COLO829 (cell line): ENCODE results near the gene FOLR2.
"Not testable (repeated sequence)": the region's sequence is repeated elsewhere in the genome, so short reads cannot be mapped to it uniquely, and the experiment has no call there.

Experiments used
- DNase-seq: peaks from one replicate; pipeline ENCODE4 v3.0.0; 2012; ENCODE audit warnings: low spot score

The FOLR2 gene

DNA sequence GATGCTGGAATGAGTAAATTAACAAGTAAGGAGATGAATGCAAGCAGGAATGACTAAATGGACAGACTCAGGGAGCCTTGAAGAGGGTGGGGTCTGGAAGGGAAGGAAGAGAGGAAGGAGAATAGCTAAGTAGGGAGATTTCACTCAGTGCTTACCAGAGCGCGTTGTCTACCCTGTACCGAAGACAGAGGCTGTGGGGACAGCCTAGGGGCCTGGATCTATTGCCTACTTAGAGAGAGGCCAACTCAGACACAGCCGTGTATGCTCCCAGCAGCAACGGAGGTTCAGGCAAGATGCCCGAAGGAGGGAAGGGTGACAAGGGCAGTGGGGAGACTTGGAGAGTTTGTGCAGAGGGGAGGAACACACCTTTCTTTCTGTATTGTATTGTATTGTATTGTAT, at the start of gene FOLR2:
FOLR2 (plus strand) TSS at position 157 of the 400 bp plus-strand sequence. CDS start 1,791 bp downstream, outside the sequence.
- no peak for DNase-seq

DNA sequence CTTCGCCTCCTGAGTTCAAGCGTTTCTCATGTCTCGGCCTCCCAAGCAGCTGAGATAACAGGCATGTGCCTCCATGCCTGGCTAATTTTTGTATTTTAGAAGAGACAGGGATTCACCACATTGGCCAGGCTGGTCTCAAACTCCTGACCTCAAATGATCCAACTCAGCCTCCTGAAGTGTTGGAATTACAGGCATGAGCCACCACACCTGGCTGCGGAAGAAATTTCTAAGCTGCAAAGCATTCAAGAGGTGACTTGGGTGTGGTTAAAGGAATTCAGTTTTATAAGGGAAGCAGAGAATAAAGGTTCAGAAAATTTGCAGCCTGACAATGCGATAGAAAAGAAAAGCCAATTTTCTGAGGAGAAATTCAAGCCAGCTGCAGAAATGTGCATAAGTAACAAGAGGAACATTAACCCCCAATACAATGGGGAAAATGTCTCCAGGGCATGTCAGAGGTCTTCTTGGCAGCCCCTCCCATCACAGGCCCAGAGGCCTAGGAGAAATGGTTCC, 47.5 kb upstream of the FOLR2 start:
- DNase-seq, result not testable (repeated sequence)

DNA sequence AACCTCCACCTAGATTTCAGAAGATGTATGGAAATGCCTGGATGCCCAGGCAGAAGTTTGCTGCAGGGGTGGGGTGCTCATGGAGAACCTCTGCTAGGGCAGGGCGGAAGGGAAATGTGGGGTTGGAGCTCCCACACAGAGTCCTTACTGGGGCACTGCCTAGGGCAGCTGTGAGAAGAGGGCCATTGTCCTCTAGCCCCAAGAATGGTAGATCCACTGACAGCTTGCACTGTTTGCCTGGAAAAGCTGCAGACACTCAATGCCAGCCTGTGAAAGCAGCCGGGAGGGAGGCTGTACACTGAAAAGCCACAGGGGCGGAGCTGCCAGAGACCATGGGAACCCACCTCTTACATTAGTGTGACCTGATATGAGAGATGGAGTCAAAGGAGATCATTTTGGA, 46.8 kb upstream of the FOLR2 start:
- DNase-seq, result not testable (repeated sequence)

DNA sequence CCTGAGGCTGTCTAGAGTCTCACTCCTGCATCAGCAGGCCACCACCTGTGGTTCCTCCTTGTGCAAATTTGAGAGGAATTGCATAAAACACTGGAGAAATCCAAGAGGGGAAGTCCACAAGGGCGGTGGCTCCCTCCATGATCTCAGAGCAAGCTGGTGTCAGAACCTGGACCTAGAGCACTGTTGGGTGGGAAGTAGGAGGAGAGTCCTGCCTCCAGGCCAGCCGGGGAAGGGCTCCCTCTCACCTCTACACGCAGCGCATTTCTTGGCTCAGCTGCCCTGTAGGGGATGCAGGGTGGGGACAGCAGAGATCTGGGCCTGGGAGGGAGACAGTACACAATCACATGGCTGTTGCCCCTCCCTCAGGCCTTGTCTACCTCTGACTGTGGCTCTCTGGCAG, 44.6 kb upstream of the FOLR2 start:
- not testable (repeated sequence) for DNase-seq

DNA sequence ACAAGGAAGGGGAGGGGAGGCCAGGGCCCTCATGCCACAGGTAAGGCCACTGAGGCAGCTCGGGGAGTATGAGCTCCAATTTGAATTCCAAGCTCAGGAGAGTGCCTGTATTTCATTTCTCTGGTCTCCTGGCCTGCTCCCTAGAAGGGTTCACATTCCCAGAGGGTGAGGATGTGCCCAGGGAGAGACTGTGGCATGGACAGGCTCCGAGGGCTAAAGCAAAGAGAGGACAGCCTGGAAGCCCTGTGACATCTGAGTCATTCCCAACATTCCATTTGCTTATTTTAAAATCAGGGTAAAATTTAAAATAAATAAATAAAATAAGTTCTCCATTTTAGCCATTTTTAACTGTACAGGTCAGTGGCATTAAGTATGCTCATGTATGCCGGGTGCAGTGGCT, 43.3 kb upstream of the FOLR2 start:
- no peak for DNase-seq

DNA sequence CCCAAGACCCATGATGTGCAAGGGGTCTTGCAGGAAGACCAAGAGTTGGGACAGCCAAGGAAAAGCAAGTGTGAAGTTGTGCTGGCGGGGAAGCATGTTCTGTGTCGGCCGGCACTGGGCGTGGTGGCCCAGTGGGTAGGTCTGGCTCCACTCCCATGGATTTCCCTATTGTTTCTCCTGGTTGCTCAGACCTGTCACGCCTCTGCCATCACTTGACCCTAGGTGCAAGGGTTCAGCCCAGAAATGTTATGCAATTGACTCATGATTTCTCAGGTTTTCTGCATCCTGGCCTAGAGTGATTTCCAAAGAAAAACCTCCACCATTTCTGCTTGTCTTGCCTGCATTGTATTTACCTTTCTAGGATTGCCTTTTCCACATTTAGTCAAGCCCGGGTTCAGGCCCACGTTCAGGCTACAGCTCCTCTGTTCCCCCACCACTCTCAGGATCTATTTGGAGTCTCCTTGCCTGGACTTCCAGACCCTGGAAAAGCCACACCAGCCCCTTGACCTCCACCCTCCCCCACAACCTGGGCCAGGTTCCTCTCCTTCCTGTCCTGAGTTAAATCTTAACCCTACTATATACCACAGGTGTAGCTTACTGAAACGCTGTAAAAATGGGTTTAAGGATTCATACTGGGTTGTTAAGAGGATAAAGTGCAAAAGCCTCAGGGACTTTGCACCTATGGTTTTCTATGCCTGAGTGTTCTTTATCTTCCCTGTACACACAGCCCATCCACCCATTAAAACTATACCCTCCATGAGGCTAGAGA, 42.1 kb upstream of the FOLR2 start:
- no peak for DNase-seq

DNA sequence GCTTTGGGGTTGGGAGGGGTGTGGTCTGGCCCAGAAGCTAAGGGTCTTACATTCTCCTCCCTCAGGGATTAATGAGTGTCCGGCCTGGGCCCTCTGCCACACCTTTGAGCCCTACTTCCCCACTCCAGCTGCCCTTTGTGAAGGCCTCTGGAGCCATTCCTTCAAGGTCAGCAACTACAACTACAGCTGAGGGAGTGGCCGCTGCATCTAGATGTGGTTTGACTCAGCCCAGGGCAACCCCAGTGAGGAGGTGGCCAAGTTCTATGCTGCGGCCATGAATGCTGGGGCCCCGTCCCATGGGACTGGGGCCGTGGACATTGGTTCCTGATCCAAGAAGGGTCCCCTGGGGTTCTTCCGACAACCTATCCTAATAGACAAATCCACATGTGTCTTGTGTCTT, 38.9 kb upstream of the FOLR2 start:
- no peak for DNase-seq

DNA sequence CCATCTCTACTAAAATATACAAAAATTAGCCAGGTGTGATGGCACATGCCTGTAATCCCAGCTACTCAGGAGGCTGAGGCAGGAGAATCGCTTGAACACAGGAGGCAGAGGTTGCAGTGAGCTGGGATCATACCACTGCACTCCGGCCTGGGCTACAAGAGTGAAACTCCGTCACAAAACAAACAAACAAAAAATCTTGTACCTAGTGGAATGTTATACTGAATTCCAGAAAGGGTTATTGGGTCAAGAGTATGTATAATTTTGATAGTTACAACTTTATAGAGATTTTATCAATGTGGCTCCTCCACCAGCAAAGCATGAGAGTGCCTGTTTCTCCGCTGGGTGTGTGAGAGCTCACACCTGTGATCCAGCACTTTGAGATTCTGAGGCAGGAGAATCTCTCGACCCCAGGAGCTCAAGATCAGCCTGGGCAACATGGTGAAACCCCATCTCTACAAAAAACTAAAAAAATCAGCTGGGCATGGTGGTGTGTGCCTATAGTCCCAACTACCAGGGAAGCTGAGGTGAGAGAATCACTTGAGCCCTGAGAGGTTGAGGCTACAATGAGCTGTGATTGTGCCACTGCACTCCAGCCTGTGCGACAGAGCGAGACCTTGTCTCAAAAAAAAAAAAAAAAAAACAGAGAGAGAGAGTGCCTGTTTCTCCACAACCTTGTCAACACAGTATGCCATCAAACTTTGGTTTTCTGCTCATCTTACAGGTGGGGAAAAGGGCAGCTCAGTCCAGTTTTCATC, 37.4 kb upstream of the FOLR2 start:
- DNase-seq, result no peak

DNA sequence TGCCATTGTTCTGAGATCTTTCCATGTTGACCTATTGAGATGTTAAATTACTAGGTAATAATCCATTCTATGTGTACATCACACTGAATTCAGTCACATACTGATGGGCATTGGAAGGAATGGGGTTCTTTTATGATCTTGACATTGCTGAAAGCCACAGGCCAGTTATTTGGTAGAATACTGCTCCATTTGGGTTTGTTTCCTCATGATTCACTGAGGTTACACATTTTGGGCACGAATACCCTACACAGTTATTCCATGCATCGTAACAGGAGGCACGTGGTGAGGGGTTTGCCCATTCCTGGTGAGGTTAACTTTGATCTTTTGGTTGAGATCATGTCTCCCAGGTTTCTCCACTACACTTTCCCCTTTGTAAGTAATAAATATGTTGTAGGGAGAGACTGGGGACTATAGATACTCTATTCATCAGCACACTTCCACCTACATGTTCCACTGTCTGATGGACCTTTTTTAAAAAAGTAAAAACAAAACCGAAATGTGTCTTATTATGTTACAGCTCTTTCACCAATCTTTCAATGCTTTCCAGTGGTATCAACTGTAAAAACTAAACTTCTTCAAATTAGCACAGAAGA, 36.7 kb upstream of the FOLR2 start:
- DNase-seq, result no peak

DNA sequence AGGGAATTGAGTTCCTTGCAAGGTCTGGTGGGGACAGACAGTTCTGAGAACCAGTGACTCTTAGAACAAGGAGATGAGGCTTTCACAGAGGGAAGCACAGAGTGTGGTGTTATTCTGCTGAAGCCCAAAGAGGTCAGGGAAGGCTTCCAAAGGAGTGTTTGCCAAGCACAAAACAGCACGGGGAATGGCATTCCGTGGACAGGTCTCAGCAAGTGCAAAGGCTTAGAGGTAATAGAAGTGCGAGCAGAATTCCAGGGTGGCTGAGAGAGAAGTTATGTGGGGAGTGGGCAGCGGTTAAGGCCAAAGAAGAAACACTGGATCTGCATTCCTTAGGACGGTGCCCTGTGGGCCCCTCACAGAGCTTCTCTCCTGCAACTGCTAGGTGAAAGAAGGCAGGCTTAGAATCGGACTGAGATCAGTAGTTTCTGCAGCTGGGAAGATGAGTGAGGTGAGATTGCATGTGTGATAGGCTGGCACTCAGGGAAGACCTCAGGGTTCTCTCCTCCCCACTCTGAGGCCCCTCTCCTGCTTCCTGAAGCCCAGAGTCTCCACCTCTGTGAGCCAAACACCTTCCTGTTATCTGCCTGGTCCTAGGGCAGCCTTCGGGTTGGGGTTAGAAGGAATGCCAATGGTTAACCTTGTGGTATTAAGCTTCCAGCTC, 35.6 kb upstream of the FOLR2 start:
- DNase-seq, result not testable (repeated sequence)

DNA sequence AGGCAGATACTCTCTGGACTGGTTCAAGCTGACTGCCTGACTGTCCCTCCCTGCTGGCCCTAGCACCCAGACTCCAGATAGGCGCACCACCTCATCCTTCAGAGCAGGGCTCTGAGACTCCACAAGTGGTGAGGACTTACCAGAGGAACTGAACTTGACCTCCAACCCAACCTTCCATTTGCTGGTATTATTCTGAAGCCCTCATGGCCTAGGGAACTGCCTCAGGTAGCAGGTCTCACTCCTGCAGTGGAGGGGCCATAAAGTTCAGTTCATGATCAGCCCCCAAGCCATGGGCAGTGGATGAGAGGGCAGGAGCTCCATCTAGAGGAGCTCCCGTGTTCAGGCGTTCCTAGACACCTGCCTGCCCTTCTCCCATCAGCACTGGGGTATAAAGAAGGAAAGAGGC, 35.0 kb upstream of the FOLR2 start:
- not testable (repeated sequence) for DNase-seq

DNA sequence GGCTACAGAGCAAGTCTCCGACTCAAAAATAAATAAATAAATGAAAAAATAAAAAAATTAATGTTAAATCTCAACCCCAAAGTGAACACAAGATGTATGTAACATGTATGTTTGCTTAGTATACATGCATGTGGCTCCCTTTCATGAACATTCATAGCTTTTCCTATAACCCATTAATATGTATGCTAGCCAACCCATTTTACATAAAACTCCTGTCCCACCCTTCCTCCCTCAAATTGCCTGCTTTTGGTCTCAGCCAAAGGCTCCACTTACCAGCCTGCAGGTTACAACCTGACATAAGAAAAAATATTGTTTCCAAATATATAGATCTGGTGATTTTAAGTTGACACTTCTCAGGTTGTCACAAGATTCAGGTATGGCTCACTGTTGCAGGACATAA, 28.3 kb upstream of the FOLR2 start:
- DNase-seq, result no peak

DNA sequence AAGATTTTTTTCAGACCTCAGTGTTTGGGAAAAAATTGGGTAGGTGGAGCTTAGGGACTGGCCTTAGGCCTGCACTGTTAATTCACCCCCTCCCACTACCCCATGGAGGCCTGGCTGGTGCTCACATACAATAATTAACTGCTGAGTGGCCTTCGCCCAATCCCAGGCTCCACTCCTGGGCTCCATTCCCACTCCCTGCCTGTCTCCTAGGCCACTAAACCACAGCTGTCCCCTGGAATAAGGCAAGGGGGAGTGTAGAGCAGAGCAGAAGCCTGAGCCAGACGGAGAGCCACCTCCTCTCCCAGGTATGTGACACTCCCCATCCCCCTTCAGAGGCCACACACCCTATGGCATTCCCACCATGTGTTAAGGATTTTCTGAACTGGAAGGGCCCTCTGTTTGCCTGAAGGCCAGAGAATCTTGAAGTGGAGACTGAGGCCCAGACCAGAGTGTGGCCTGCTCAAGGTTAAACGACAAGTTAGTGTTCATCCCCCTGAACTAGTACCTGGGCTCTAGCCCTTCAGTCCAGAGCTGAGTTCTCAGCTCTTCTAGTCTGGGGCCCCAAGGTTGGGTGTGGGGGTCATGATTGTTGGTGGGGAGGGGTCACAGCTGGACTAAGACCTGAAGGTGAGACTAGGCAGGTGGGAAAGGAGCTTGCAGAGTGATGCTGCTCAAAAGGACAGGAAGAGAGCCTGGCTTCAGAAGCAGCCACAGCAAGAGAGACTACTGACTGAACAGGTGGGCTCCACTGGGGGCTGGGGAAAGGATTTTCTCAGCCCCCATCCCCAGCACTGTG, 26.9 kb upstream of the FOLR2 start:
- no peak for DNase-seq

DNA sequence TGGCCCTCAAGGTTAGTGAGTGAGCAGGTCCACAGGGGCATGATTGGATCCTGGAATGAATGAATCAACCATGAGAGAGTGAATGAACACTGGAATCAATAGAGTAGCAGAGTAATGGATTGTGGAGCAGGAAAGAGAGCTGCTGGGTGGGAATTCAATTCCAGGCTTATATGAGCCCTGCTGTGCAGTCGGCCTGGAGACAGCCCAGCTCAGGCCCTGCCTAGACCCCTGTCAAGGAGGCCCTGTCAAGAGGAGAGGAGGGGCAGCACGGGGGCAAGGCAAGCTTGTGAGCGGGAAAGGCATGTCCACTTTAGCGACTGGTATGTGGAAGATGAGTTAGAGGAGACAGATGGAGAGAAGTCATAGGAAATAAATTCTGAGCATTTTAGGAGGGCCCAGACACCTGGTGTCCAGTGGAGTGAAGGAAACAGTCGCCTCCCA, 25.9 kb upstream of the FOLR2 start:
- DNase-seq, result no peak

DNA sequence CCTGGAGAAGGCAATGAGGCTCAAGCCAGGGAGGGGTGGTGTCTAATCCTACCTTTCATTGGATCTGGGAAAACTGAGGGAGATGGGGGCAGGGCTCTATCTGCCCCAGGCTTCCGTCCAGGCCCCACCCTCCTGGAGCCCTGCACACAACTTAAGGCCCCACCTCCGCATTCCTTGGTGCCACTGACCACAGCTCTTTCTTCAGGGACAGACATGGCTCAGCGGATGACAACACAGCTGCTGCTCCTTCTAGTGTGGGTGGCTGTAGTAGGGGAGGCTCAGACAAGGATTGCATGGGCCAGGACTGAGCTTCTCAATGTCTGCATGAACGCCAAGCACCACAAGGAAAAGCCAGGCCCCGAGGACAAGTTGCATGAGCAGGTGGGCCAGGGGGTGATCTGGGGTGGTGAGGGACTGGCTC, 24.6 kb upstream of the FOLR2 start, which contains the start of gene FOLR1:
FOLR1 (plus strand) TSS at position 180 of the 421 bp plus-strand sequence; CDS start at position 214, 34 bp downstream.
- no peak for DNase-seq

DNA sequence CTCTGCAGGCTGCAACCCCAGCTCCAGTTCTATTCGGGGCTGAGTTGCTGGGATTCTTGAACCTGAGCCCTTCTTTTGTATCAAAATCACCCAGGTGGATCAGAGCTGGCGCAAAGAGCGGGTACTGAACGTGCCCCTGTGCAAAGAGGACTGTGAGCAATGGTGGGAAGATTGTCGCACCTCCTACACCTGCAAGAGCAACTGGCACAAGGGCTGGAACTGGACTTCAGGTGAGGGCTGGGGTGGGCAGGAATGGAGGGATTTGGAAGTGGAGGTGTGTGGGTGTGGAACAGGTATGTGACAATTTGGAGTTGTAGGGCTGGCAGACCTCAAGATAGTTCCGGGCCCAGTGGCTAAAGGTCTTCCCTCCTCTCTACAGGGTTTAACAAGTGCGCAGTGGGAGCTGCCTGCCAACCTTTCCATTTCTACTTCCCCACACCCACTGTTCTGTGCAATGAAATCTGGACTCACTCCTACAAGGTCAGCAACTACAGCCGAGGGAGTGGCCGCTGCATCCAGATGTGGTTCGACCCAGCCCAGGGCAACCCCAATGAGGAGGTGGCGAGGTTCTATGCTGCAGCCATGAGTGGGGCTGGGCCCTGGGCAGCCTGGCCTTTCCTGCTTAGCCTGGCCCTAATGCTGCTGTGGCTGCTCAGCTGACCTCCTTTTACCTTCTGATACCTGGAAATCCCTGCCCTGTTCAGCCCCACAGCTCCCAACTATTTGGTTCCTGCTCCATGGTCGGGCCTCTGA, 20.9 kb upstream of the FOLR2 start:
- no peak for DNase-seq

DNA sequence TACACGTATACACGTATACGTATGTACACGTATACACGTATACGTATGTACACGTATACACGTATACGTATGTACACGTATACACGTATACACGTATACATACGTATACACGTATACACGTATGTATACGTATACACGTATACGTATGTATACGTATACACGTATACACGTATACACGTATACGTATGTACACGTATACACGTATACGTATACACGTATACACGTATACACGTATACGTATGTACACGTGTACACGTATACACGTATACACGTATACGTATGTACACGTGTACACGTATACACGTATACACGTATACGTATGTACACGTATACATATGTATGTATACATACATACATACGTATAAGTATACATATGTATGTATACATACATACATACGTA, 15.1 kb upstream of the FOLR2 start:
- DNase-seq, result not testable (repeated sequence)

DNA sequence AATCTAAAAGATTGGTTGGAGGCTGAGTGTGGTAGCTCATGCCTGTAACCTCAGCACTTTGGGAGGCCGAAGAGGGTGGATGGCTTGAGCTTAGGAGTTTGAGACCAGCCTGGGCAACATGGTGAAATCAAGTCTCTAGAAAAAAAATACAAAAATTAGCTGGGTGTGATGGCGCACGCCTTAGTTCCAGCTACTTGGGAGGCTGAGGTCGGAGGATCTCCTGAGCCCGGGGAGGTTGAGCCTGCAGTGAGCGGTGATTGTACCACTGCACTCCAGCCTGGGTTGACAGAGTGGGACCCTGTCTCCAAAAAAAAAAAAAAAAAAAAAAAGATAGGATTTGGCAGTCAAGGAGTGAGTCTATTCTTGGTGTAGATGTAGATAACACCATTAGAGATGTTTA, 14.0 kb upstream of the FOLR2 start:
- DNase-seq, result no peak

DNA sequence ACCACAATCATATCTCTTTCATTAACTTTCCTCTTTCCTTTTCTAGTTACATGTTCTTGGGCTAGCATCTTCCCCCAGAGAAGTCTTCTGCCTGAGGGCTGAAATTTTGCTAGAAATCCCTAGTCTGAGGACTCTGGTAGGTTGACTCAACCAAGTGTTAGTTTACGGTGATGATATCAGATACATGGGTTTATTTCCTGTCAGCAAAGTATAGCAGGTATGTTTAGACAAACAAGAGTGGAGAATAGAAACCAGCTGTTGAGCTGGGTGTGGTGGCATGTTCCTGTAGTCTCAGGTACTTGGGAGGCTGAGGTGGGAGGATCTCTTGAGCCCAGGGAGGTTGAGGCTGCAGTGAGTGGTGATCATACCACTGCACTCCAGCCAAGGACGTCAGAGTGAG, 13.4 kb upstream of the FOLR2 start:
- no peak for DNase-seq

DNA sequence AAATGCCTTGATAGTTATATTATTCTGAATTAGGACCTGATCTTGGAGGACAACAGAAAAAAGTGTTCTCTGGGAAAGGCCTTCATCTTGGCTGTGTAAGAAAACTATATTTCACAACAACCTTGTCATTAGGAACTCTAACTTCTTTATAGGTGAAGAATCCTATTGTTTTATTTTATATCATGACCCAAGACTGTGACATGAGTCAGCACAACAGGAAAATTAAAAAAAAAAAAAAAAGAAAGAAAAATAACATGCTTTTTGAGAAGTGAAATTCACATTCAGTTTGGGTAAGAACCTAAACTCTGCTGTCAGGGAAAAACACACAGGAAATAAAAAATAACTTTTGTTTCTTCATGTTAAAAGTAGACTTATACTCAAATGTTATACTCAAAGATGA, 11.7 kb upstream of the FOLR2 start:
- DNase-seq, result no peak

DNA sequence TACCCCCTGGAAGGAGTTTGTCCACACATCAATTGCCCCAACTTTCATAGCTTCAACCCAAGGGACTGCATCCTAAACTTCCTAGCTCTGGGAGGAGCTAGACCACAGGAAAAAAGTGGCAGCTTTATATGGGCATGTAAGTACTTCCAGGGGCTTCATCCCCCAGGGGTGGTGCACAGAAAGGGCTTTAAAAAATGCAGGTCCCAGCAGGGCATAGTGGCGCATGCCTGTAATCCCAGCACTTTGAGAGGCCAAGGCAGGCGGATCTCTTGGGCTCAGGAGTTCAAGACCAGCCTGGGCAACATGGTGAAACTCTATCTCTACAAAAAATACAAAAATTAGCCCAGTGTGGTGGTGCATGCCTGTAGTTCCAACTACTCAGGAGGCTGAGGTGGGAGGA, 9.8 kb upstream of the FOLR2 start:
- DNase-seq, result not testable (repeated sequence)
